IPS DF 4.7 (cell line): ENCODE measurements around the gene SPIRE2.
"Not testable (repeated sequence)": the region's sequence is repeated elsewhere in the genome, so short reads cannot be mapped to it uniquely, and the experiment has no call there.

ENCODE experiments used
- DNase-seq: peaks from one replicate; pipeline ENCODE4 v3.0.0-alpha.2; 2013; ENCODE audit warnings: low spot score; ENCODE audit errors: extremely low read depth

SPIRE2 gene, protein sequence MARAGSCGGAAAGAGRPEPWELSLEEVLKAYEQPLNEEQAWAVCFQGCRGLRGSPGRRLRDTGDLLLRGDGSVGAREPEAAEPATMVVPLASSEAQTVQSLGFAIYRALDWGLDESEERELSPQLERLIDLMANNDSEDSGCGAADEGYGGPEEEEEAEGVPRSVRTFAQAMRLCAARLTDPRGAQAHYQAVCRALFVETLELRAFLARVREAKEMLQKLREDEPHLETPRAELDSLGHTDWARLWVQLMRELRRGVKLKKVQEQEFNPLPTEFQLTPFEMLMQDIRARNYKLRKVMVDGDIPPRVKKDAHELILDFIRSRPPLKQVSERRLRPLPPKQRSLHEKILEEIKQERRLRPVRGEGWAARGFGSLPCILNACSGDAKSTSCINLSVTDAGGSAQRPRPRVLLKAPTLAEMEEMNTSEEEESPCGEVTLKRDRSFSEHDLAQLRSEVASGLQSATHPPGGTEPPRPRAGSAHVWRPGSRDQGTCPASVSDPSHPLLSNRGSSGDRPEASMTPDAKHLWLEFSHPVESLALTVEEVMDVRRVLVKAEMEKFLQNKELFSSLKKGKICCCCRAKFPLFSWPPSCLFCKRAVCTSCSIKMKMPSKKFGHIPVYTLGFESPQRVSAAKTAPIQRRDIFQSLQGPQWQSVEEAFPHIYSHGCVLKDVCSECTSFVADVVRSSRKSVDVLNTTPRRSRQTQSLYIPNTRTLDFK

DNA sequence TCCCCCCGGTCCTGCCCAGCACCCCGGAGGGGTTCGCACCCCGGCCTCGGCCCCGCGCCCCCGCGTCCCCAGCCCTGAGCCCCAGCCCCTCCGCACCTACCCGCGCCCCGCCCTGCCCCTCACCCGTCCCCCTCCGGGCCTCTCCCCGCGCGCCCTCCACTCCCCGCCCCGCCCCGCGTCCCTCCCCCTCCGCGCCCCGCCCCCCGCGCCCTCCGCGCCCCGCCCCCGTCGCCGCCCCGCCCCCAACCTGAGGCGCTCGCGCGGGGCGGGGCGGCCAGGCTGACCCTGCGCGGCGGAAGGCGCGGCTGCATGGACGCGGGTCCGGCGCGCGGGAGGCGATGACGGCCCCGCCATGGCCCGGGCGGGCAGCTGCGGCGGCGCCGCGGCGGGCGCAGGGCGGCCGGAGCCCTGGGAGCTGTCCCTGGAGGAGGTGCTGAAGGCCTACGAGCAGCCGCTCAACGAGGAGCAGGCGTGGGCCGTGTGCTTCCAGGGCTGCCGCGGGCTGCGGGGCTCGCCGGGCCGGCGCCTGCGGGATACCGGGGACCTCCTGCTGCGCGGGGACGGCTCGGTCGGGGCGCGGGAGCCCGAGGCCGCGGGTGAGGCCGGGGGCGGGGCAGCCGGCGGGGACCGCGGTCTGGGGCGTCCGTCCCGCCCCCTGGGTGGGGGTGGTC is at the start of gene SPIRE2:
SPIRE2 (plus strand) TSS at position 277 of the 671 bp plus-strand sequence; CDS start at position 353, 76 bp downstream.
- DNase-seq: no peak

DNA sequence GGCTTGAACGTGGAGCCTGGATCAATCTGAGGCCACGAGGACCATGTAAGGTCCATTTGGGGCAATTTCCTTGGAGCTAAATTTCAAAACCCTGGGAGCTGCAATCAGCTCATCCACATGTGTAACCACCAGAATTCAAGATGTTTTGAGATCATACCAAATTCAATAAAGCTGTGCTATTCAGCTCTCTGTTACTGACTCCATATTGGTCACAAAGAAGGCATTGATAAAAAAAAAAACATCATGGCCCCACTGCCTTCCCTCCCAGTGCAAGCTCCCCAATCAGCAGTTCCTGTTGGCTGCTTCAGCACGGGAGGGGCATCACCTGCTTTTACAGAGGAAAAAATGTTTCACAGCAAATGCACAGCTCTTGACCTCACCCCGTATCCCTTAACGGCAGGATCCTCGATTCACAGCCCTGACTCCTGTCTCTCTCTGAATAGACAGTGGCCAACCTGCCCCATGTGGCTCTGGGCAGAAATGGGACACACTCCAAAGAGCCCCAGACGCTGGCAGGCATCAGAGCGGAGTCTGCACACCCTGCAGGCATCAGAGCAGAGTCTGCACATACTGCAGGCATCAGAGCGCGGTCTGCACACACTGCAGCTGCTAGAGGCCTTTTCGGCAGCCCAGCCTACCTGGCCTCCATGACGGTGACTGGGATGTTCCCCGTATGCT is 48.9 kb upstream of the SPIRE2 start:
- DNase-seq: no peak

DNA sequence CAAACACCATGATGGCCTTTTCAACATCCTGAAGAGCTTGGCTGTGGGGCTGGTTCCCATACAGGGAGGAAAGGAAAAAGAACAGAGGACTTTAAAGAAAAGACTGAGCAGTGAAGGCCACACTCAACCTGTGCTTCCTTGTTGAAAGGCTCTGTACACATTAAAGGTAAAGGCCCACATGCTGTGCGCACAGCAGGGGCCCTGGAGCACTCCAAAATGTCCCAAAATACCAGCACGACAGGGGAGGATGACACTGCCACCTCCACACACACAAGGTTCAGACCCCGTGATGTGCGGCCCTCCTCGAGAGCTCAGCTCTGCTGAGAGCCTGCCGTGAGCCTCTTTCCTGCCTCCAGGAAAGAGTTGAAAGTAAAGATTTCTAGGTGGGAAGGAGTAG is 48.4 kb upstream of the SPIRE2 start:
- no peak for DNase-seq

DNA sequence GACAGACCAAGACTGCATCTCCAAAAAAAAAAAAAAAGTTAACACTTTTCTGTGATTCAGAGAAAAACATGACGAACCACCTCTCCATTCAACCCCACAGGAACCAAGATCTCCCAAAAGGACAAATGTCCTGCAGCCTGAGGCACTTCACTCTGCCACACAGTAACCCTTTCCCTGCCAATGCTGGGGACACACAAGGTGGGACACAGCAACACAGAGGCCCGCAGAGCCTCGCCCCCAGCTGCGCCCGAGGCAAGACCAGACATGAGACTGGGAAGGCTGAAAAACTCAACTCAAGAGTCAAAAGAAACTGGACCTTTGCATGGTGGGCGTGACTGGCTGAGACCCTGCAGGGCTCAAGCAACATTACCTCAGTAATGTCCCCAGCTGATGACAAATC is 45.8 kb upstream of the SPIRE2 start:
- no peak for DNase-seq

DNA sequence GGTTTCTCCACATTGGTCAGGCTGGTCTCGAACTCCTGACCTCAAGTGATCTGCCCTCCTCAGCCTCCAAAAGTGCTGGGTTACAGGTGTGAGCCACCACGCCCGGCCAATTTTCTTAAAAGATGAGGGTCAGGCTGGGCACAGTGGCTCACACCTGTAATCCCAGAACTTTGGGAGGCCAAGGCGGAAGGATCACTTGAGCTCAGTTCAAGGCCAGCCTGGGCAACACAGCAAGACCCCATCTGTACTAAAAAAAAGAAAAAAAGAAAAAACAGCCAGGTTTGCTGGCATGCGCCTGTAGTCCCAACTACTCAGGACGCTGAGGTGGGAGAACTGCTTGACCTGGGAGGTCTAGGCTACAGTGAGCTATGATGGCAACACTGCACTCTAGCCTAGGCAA is 44.3 kb upstream of the SPIRE2 start:
- not testable (repeated sequence) for DNase-seq

DNA sequence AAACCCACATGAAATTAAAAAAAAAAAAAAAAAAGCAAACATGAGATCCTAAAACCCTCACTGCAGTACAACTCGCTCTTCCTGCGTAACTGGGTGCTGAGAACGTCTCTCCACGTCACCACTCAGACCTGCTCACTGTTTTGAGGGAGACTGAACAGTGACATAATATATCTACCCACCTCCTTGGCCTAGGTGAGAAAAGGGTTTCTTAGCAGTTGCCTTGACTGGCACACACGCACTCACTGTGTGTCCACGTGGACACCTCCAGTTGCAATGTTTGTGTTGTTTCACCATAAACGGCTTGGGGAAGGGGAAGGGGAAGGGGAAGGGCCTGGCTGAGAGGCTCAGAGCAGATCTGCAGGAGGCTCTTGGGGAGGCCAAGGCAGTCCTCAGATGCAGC is 43.9 kb upstream of the SPIRE2 start:
- no peak for DNase-seq

DNA sequence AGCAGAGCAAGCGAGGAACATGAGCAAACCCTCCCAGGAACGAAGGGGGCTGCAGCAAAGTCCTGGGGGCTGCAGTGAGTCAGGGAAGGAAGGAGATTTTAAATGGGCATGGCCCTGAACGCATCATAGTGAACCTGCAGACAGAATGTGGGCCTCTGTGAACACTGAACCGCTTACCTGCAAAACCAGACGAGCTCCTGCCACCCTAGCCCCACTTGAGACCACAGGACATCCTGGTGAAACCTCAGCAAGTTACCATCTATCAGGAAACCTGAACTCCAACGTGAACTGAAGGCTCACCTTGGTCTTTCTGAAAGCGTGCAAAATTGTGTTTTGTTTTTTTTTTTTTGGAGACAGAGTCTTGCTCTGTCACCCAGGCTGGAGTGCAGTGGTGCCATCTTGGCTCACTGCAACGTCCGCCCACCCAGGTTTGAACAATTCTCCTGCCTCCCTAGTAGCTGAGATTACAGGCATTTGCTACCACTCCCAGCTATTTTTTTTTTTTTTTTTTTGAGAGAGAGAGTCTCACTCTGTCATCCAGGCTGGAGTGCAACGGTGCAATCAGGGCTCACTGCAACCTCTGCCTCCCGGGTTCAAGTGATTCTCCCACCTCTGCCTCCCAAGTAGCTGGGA is 42.6 kb upstream of the SPIRE2 start:
- DNase-seq: no peak

DNA sequence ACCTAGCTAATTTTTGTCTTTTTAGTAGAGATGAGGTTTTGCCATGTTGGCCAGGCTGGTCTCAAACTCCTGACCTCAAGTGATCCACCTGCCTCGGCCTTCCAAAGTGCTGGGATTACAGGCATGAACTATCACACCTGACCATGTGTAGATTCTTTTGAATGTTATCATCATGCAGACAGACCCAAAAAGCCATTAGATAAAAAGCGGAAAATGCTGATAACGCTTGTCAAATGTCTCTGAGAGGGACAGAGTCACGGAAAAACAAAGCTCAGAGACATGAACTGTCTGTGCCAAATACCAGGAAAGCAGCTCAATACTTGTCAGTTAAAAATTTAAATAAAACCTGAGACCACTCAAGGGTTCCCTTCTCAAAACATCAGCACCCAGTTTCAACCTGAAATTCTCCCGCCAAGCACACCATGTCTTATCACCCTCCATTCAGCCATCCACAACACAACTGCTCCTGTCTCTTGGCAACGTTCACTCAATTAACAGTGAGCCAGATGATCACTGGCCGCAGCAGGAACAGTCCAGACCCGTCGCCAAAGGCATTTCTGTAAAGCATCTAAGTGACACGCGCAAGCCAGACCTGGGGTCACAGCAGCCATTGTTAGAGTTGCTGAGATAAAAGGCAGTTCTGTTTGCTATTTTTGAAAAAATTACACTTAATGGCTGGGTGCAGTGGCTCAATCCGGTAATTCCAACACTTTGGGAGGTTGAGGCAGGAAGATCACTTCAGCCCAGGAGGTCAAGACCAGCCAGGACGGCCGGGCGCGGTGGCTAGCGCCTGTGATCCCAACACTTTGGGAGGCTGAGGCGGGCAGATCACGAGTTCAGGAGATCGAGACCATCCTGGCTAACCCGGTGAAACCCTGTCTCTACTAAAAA is 41.6 kb upstream of the SPIRE2 start:
- DNase-seq: no peak

DNA sequence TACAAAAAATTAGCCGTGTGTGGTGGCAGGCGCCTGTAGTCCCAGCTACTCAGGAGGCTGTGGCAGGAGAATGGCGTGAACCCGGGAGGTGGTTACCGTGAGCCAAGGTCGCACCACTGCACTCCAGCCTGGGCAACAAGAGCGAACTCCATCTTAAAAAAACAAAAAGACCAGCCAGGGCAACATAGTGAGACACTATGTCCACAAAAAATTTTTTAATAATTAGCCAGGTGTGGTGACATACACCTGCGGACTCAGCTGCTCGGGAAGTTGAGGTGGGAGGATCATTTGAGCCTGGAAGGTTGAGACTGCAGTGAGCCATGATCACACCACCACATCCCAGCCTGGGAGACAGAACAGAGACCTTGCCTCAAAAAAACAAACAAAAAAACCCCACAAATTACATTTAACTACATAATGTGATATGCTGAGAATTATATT is 40.9 kb upstream of the SPIRE2 start:
- DNase-seq: no peak

DNA sequence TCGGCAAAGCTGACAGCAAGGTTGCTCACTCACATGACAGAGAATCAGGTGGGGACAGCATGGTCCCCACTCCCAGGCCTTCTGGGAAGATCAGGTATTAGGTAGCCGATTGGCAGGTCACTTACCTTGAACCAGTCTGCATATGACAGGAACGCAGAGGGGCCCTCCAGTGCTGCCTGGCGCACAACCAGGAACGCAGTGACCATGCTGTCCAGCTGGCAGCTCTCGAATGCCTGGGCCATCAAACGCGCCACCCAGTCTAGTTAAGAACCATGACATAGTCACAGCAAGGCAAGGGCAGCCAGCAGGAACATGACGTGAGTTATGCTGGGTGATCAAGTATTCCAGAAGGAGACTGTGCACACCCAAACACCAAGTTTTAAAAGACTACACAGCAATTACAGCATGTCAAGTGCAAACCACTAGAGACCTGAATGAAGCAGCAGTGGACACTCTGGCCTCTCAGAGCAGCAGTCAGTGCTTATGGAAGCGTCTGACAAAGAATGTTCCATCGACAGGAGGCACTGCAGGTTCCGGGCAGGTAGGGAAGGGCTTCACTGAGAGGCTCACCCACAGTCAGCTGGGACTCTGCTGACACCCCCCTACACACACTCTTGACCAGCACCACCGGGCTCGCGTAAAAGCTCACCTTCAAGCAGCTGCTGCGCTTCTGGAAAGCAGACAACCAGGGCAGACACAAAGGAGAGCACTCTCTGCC is 36.8 kb upstream of the SPIRE2 start:
- DNase-seq: no peak

DNA sequence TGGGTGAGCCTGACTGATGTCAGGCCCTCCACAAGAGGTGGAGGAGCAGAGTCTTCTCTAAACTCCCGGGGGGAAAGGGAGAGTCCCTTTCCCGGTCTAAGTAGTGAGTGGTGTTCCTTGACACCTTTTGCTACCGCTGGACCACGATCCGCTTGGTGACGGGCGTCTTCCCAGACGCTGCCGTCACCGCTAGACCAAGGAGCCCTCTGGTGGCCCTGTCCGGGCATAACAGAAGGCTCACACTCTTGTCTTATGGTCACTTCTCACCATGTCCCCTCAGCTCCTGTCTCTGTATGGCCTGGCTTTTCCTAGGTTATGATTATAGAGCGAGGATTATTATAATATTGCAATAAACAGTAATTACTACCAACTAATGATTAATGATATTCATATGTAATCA is 35.2 kb upstream of the SPIRE2 start:
- DNase-seq: not testable (repeated sequence)

DNA sequence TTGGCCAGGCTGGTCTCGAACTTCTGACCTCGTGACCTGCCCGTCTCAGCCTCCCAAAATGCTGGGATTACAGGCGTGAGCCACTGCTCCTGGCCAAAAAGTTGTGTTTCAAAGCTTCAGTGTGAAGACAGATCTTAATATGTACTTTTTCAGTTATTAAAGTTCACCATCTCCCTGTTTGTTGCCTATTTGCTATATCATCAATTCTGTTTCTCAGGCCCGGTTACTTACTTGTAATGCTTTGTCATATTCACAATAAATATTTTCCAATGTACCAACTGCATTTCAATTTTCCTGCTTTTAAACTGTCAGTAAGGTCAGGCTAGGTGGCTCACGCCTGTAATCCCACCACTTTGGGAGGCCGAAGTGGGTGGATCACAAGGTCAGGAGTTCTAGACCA is 34.3 kb upstream of the SPIRE2 start:
- no peak for DNase-seq

DNA sequence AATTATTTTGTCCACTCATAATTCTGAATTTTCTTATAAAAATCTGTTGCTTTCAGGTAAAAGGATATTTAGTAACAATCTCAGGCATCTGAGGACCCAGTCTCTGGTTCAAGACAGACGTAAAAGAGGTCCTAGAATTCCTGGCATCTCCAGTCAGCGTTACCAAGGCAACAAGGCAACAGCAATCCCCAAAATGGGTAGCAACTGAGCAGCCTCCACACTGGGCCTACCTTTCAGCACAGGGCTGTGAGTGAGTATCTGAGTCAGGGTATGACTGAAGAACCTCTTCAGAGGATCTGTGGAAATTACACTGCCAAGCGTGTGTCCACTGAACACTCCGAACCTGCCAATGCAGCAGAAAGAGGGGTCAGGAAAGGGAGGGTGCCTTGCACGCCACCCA is 32.6 kb upstream of the SPIRE2 start:
- no peak for DNase-seq

DNA sequence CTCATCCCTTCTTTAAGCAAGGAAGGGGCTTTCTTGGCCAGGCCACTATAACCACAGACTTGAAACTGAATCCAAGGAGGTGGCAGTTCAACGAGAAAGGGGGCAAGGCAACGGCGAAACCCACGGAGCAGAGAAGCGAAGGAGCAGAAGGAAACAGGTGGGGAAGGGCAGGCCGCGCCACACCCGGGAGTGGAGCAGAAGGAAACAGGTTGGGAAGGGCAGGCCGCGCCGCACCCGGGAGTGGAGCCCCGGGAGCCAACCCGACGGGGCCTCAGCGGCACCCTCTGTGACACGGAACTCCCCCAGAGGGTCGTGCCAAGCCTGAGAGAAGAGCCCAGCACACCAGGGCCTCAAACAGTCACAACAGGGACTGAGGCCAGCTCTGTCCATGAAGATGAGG is 32.2 kb upstream of the SPIRE2 start:
- no peak for DNase-seq

DNA sequence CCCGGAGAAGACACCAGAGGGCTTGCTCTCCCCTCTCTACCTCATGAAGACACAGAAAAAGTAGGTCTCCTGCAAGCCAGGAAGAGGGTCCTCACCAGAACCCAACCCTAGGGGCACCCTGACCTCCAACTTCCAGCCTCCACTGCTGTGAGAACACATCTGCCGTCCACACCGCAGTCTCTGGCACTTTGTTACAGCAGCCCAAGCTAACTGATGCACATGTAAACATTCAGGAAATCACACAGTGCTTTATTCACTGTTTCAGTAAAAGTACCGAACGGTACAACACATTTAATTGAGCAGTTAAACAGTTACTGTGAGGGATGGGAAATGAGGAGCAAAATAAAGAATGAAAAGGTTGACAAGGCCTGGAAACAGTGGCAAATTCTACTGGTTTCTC is 30.1 kb upstream of the SPIRE2 start:
- no peak for DNase-seq

DNA sequence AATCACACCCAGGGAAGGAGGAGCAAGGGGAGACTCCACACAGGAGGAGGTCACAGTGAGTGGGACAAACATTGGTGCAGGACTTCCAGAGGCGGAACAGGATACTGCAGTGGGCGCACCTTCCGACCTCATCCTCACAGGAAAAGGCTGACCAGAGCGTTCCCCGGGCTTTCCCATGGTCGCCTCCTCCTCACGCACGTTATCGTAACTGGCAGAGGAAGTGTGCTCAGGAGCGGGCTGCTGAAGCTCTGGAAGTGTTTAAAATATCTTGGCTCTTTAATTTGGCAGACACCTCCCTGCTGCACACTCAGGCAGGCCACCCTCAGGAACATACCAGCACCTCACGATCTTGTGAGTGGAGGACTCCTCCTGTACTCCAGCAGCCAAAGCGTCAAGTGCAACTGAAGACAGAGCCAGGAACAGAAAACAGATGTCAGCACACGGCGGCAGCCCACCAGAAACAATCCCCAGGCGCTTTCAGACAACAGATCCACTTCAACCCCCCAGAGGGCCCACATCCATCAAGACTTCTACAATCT is 29.4 kb upstream of the SPIRE2 start:
- DNase-seq: no peak

DNA sequence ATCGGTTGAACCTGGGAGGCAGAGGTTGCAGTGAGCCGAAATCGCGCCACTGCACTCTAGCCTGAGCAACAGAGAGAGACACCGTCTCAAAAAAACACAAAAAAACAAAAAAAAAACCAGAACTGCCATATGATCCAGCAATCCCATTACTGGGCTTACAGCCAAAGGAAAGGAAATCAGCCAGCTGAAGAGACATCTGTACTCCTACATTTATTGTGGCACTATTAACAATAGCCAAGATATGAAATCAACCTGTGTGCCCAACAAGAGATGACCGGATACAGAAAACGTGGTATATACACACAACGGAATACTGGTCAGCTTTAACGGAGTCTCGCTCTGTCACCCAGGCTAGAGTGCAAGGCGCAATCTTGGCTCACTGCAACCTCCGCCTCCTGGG is 26.5 kb upstream of the SPIRE2 start:
- DNase-seq: no peak

DNA sequence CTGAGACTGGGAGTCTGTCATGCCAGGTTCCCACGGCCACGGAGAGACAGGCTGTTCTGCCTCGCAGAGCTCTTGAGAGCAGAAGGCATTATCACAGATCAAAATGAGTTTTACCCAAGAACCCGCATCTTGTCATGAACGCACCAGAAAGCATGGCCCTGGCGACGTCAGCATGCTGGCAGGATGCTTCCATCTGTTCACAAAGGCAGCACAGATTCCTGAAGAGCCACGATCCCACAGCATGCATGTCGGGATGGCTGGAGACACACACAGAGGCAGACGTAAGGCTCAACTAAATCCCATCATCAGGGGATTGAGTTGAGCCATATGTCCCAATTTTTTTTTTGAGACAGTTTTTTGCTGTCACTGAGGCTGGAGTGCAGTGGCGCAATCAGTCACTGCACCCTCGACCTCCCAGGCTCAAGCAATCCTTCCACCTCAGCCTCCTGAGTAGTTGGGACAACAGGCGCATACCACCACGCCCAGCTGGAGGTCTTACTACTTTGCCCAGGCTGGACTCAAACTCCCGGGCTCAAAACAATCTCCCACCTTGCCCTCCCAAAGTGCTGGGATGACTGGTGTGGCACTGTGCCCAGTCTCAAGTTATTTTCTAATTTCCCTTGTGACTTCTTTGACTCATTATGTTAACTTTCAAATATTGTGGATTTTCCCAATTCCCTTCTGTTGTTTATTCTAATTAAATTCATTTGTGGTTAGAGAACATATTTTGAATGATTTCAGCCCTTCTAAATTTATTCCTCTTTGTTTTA is 23.0 kb upstream of the SPIRE2 start:
- no peak for DNase-seq
